Karpas-422 (cell line): ENCODE measurements around the gene B4GALT1. TPM values are rescaled to one million over a fixed set of nuclear protein-coding genes. Genes with fewer than 3 reads are reported as not detected.
A peak's percentile ranks its signal among the peaks of the same experiment; 100 is the strongest.

Experiments
- DNase-seq: peaks from one replicate; pipeline ENCODE4 v3.0.0-alpha.2; 2015
- H2AFZ ChIP-seq: fragments of 200-600 bp; sonication (generic); 2 replicates; pipeline ENCODE4 v1.6.1; 2014; ENCODE audit warnings: antibody characterized with exemption, low read length, mixed read lengths
- H3K27ac ChIP-seq: fragments of 200-600 bp; sonication (generic); 2 replicates; pipeline ENCODE4 v1.5.1; 2014; ENCODE audit warnings: mild to moderate bottlenecking, low read length, moderate library complexity
- H3K27me3 ChIP-seq: fragments of 200-600 bp; sonication (generic); 2 replicates; pipeline ENCODE4 v1.6.1; 2014; ENCODE audit warnings: low read length, mixed read lengths
- H3K36me3 ChIP-seq: fragments of 200-600 bp; sonication (generic); 2 replicates; pipeline ENCODE4 v1.6.1; 2014; ENCODE audit warnings: low read length, mixed read lengths; ENCODE audit not compliant: insufficient read depth
- H3K4me1 ChIP-seq: fragments of 200-600 bp; sonication (generic); 2 replicates; pipeline ENCODE4 v1.6.1; 2014; ENCODE audit warnings: mild to moderate bottlenecking, low read length, mixed read lengths
- H3K4me2 ChIP-seq: fragments of 200-600 bp; sonication (generic); 2 replicates; pipeline ENCODE4 v1.6.1; 2014; ENCODE audit warnings: low read length, low read depth, mild to moderate bottlenecking; ENCODE audit not compliant: poor library complexity, severe bottlenecking
- H3K4me3 ChIP-seq: fragments of 200-600 bp; sonication (generic); 2 replicates; pipeline ENCODE4 v1.5.1; 2014; ENCODE audit warnings: mild to moderate bottlenecking, antibody characterized with exemption, low read length, mixed read lengths
- H3K79me2 ChIP-seq: fragments of 200-600 bp; sonication (generic); 2 replicates; pipeline ENCODE4 v1.6.1; 2014; ENCODE audit warnings: mild to moderate bottlenecking, low read length, mixed read lengths
- H3K9ac ChIP-seq: fragments of 200-600 bp; sonication (generic); 2 replicates; pipeline ENCODE4 v1.6.0; 2014; ENCODE audit warnings: low read length
- H3K9me2 ChIP-seq: fragments of 200-600 bp; sonication (generic), shearing (Covaris generic); replicated peaks from 2 replicates; pipeline ENCODE4 v1.6.0; 2014; ENCODE audit warnings: mild to moderate bottlenecking, low read length, moderate library complexity; ENCODE audit not compliant: insufficient read depth
- H3K9me3 ChIP-seq: fragments of 300-700, 200-600 bp; sonication (generic); 2 replicates; pipeline ENCODE4 v1.6.1; 2014; ENCODE audit warnings: low read length, mixed read lengths
- H4K20me1 ChIP-seq: fragments of 200-600 bp; sonication (generic); 2 replicates; pipeline ENCODE4 v1.6.1; 2014; ENCODE audit warnings: mild to moderate bottlenecking, antibody characterized with exemption, low read length, low read depth; ENCODE audit not compliant: insufficient read depth
- total RNA-seq: library from RNA; depleted of rRNA; stranded (reverse); fragments of >200 nt; shearing (Covaris generic); gene quantifications from 2 replicates; pipeline ENCODE4 v1.2.3, GENCODE V29; 2014; ENCODE audit warnings: low replicate concordance

Gene B4GALT1
- total RNA-seq, 1 experiment from 2014 or later, result 6.9 TPM

- no peak for DNase-seq
- Histone ChIP-seq H3K4me2 (peak overlapping the region; percentile 32), H4K20me1 (peaks cover 25% of the 10 kb centered on the region; the same call in 1 of the 2 replicates)
These were observed 13.5 kb downstream of the B4GALT1 start for GRCh38 chr9:33153666-33154065.

GRCh38 chr9:33153001-33153400, 14.1 kb downstream of the B4GALT1 start:
- Histone ChIP-seq H3K36me3 (no peaks in the 10 kb centered on the region), H3K9me3 (no peaks in the 10 kb centered on the region), H3K9me2 (no peaks in the 10 kb centered on the region), H3K27me3 (no peaks in the 10 kb centered on the region), H3K79me2 (no peaks in the 10 kb centered on the region), H3K4me3 (no peak overlapping the region), H4K20me1 (peaks cover 19% of the 10 kb centered on the region; the same call in 1 of the 2 replicates), H3K4me1 (peaks cover 19% of the 10 kb centered on the region), H2AFZ (no peak overlapping the region), H3K4me2 (peak overlapping the region; percentile 32), H3K27ac (no peak overlapping the region), H3K9ac (no peak overlapping the region)
- DNase-seq, result no peak

More at GRCh38 chr9:33153666-33154065, 13.5 kb downstream of the B4GALT1 start:
- Histone ChIP-seq H3K27ac (no peak overlapping the region), H3K27me3 (no peaks in the 10 kb centered on the region), H3K9me2 (no peaks in the 10 kb centered on the region), H3K79me2 (no peaks in the 10 kb centered on the region), H3K4me1 (peaks cover 26% of the 10 kb centered on the region), H2AFZ (no peak overlapping the region), H3K9me3 (no peaks in the 10 kb centered on the region), H3K9ac (no peak overlapping the region), H3K36me3 (no peaks in the 10 kb centered on the region), H3K4me3 (no peak overlapping the region)

GRCh38 chr9:33151601-33152000, 15.5 kb downstream of the B4GALT1 start:
- Histone ChIP-seq H3K79me2 (no peaks in the 10 kb centered on the region), H2AFZ (no peak overlapping the region), H3K9me3 (no peaks in the 10 kb centered on the region), H3K9ac (no peak overlapping the region), H3K4me2 (no peak overlapping the region), H3K36me3 (no peaks in the 10 kb centered on the region), H3K4me1 (peaks cover 19% of the 10 kb centered on the region), H3K4me3 (no peak overlapping the region), H4K20me1 (peaks cover 23% of the 10 kb centered on the region; the same call in 1 of the 2 replicates), H3K27ac (no peak overlapping the region), H3K9me2 (no peaks in the 10 kb centered on the region), H3K27me3 (no peaks in the 10 kb centered on the region)
- no peak for DNase-seq

GRCh38 chr9:33151007-33151557, 16.1 kb downstream of the B4GALT1 start:
- H3K9me2 ChIP-seq, result no peaks in the 10 kb centered on the region
- no peak overlapping the region for H2AFZ ChIP-seq
- no peaks in the 10 kb centered on the region for H3K36me3 ChIP-seq
- H3K27me3 ChIP-seq, result no peaks in the 10 kb centered on the region
- no peaks in the 10 kb centered on the region for H3K9me3 ChIP-seq
- no peak for DNase-seq
- H3K79me2 ChIP-seq, result no peaks in the 10 kb centered on the region
- no peak overlapping the region for H3K4me2 ChIP-seq
- no peak overlapping the region for H3K9ac ChIP-seq
- H4K20me1 ChIP-seq, result peaks cover 23% of the 10 kb centered on the region; the same call in 1 of the 2 replicates
- H3K4me3 ChIP-seq, result no peak overlapping the region
- peaks cover 19% of the 10 kb centered on the region for H3K4me1 ChIP-seq
- H3K27ac ChIP-seq, result no peak overlapping the region

GRCh38 chr9:33148367-33149014, 18.6 kb downstream of the B4GALT1 start:
- H3K9me3 ChIP-seq, result no peaks in the 10 kb centered on the region
- peaks cover 19% of the 10 kb centered on the region; the same call in 1 of the 2 replicates for H4K20me1 ChIP-seq
- H3K9me2 ChIP-seq, result no peaks in the 10 kb centered on the region
- H3K36me3 ChIP-seq, result no peaks in the 10 kb centered on the region
- H3K27ac ChIP-seq, result no peak overlapping the region
- no peak for DNase-seq
- H3K4me3 ChIP-seq, result no peak overlapping the region
- no peak overlapping the region for H3K4me2 ChIP-seq
- no peak overlapping the region for H2AFZ ChIP-seq
- H3K4me1 ChIP-seq, result peaks cover 13% of the 10 kb centered on the region
- H3K27me3 ChIP-seq, result no peaks in the 10 kb centered on the region
- no peak overlapping the region for H3K9ac ChIP-seq
- no peaks in the 10 kb centered on the region for H3K79me2 ChIP-seq

- Histone ChIP-seq H2AFZ (no peak overlapping the region), H3K9me2 (no peaks in the 10 kb centered on the region), H4K20me1 (peaks cover 19% of the 10 kb centered on the region; the same call in 1 of the 2 replicates), H3K36me3 (no peaks in the 10 kb centered on the region), H3K79me2 (no peaks in the 10 kb centered on the region), H3K4me1 (peaks cover 5% of the 10 kb centered on the region), H3K9me3 (no peaks in the 10 kb centered on the region), H3K4me3 (no peak overlapping the region), H3K27ac (no peak overlapping the region), H3K4me2 (no peak overlapping the region), H3K27me3 (no peaks in the 10 kb centered on the region), H3K9ac (no peak overlapping the region)
- DNase-seq, result no peak
These were observed 19.5 kb downstream of the B4GALT1 start for GRCh38 chr9:33147416-33148169.

- H3K27ac ChIP-seq, result no peak overlapping the region
- no peak overlapping the region for H3K4me3 ChIP-seq
- DNase-seq, result no peak
- H3K4me1 ChIP-seq, result peaks cover 4% of the 10 kb centered on the region
- no peak overlapping the region for H2AFZ ChIP-seq
- no peaks in the 10 kb centered on the region for H3K27me3 ChIP-seq
- no peaks in the 10 kb centered on the region for H3K9me2 ChIP-seq
- no peaks in the 10 kb centered on the region for H3K79me2 ChIP-seq
- H3K4me2 ChIP-seq, result no peak overlapping the region
- H3K9me3 ChIP-seq, result no peaks in the 10 kb centered on the region
- H3K36me3 ChIP-seq, result no peaks in the 10 kb centered on the region
- peaks cover 16% of the 10 kb centered on the region; the same call in 1 of the 2 replicates for H4K20me1 ChIP-seq
- H3K9ac ChIP-seq, result no peak overlapping the region
These were observed 20.8 kb downstream of the B4GALT1 start for GRCh38 chr9:33146298-33146697.

GRCh38 chr9:33144551-33144950, 22.6 kb downstream of the B4GALT1 start:
- Histone ChIP-seq H3K4me2 (no peak overlapping the region), H3K9ac (no peak overlapping the region), H3K36me3 (no peaks in the 10 kb centered on the region), H3K4me3 (no peak overlapping the region), H2AFZ (no peak overlapping the region), H4K20me1 (peaks cover 19% of the 10 kb centered on the region; the same call in 1 of the 2 replicates), H3K4me1 (no peaks in the 10 kb centered on the region), H3K9me2 (no peaks in the 10 kb centered on the region), H3K79me2 (no peaks in the 10 kb centered on the region), H3K27me3 (no peaks in the 10 kb centered on the region), H3K9me3 (no peaks in the 10 kb centered on the region), H3K27ac (no peak overlapping the region)
- no peak for DNase-seq
